HG03280 (cell line): ENCODE results near the gene FERMT3.

Experiments
- ATAC-seq: cut with Tn5 transposase; IDR thresholded peaks from one replicate; pipeline ENCODE4 v1.9.1; 2021; ENCODE audit warnings: mild to moderate bottlenecking, moderate library complexity; ENCODE audit not compliant: unreplicated experiment

FERMT3 gene

GRCh38 chr11:64219354-64219684 is 12.8 kb downstream of the FERMT3 start:
- ATAC-seq = no peak

GRCh38 chr11:64219755-64220154 is 13.2 kb downstream of the FERMT3 start:
- no peak for ATAC-seq

- ATAC-seq = no peak
Observed at GRCh38 chr11:64220271-64220670, 13.8 kb downstream of the FERMT3 start.

- no peak for ATAC-seq
Observed at GRCh38 chr11:64220798-64221197, 14.3 kb downstream of the FERMT3 start.

GRCh38 chr11:64222651-64223000 is 16.1 kb downstream of the FERMT3 start:
- ATAC-seq = no peak

- no peak for ATAC-seq
Observed at GRCh38 chr11:64223001-64223651, 16.6 kb downstream of the FERMT3 start.

GRCh38 chr11:64224151-64224890 is 17.8 kb downstream of the FERMT3 start:
- no peak for ATAC-seq

- no peak for ATAC-seq
Observed at GRCh38 chr11:64224891-64225607, 18.5 kb downstream of the FERMT3 start.

- peak; percentile 47 for ATAC-seq
Observed at GRCh38 chr11:64225608-64226506, 19.3 kb downstream of the FERMT3 start, which contains the start of the genes NUDT22 and TRPT1. NUDT22 (plus strand) TSS chr11:64226274; CDS start chr11:64226653, 379 bp downstream. TRPT1 (minus strand) TSS chr11:64226186; CDS start chr11:64225860, 326 bp downstream.

- peak; percentile 15 for ATAC-seq
Observed at GRCh38 chr11:64226507-64227051, 20.1 kb downstream of the FERMT3 start.

- ATAC-seq = no peak
Observed at GRCh38 chr11:64227405-64227956, 21.0 kb downstream of the FERMT3 start.

- ATAC-seq = no peak
Observed at GRCh38 chr11:64229090-64229743, 22.7 kb downstream of the FERMT3 start.

- no peak for ATAC-seq
Observed at GRCh38 chr11:64229744-64230170, 23.2 kb downstream of the FERMT3 start.

GRCh38 chr11:64230171-64230984 is 23.9 kb downstream of the FERMT3 start, which contains the start of gene DNAJC4:
DNAJC4 (plus strand) TSS chr11:64230548; CDS start chr11:64230855, 307 bp downstream.
- ATAC-seq = peak; percentile 53

GRCh38 chr11:64230985-64231365 is 24.5 kb downstream of the FERMT3 start:
- ATAC-seq = no peak

- no peak for ATAC-seq
Observed at GRCh38 chr11:64231546-64231945, 25.0 kb downstream of the FERMT3 start.

GRCh38 chr11:64232182-64232966 is 25.9 kb downstream of the FERMT3 start:
- no peak for ATAC-seq

- ATAC-seq = no peak
Observed at GRCh38 chr11:64232967-64233315, 26.4 kb downstream of the FERMT3 start.
